H1 (cell line): ENCODE measurements around the gene RAD51B. TPM values are rescaled to one million over a fixed set of nuclear protein-coding genes. Genes with fewer than 3 reads are reported as not detected.

Experiments
- CTCF ChIA-PET: fragments of 300-600 bp; sonication (Branson Sonifier 250); formaldehyde crosslinking; loops from one replicate; lab custom pipeline; 2021; ENCODE audit not compliant: partially characterized antibody; lab: Charles Lee
- POLR2A ChIA-PET: fragments of 300-600 bp; sonication (Branson Sonifier 250); formaldehyde crosslinking; loops from one replicate; lab custom pipeline; 2021; ENCODE audit warnings: inconsistent platforms; ENCODE audit not compliant: partially characterized antibody; lab: Charles Lee
- DNase-seq, 2 experiments: peaks; one replicate each; pipeline versions ENCODE4 v3.0.0 to v3.0.0-alpha.2; 2010 to 2022; ENCODE audit warnings: low spot score in 2 of 2, low read depth in 1 of 2, mixed read lengths in 1 of 2
- FAIRE-seq: peaks from 2 replicates; lab custom pipeline; 2011; peaks lifted over from hg19 to GRCh38; lab: Jason Lieb, UNC
- H2AFZ ChIP-seq: 2 replicates; pipeline ENCODE4 v1.8.1; 2012; ENCODE audit warnings: low read length, inconsistent platforms
- H2AK5ac ChIP-seq: 2 replicates; pipeline ENCODE4 v1.6.1; 2013; ENCODE audit warnings: low read depth, low read length
- H2BK120ac ChIP-seq: replicated peaks from 2 replicates; pipeline ENCODE3; 2013; ENCODE audit warnings: low read depth, low read length, inconsistent platforms
- H2BK12ac ChIP-seq: 2 replicates; pipeline ENCODE4 v1.6.1; 2013; ENCODE audit warnings: low read depth, low read length
- H2BK15ac ChIP-seq: 2 replicates; pipeline ENCODE4 v1.6.1; 2013; ENCODE audit warnings: low read length
- H2BK20ac ChIP-seq: 2 replicates; pipeline ENCODE4 v1.6.1; 2013; ENCODE audit warnings: low read length
- H2BK5ac ChIP-seq: 2 replicates; pipeline ENCODE4 v1.6.1; 2013; ENCODE audit warnings: low read depth, low read length
- H3K14ac ChIP-seq: 2 replicates; pipeline ENCODE4 v1.6.1; 2013; ENCODE audit warnings: inconsistent platforms; ENCODE audit not compliant: insufficient read length
- H3K18ac ChIP-seq: 2 replicates; pipeline ENCODE4 v1.6.1; 2013; ENCODE audit warnings: low read length; ENCODE audit errors: extremely low read depth
- H3K23ac ChIP-seq: 2 replicates; pipeline ENCODE4 v1.6.1; 2013; ENCODE audit warnings: inconsistent platforms; ENCODE audit not compliant: insufficient read length
- H3K23me2 ChIP-seq: 2 replicates; pipeline ENCODE4 v1.6.1; 2013; ENCODE audit warnings: low read depth, low read length
- H3K27ac ChIP-seq: 2 replicates; pipeline ENCODE4 v1.6.1; 2011; ENCODE audit warnings: low read depth, low read length, inconsistent platforms
- H3K27me3 ChIP-seq, 4 experiments: replicated peaks in 1 of 4; 1 replicate in 1 of 4; 2 replicates in 3 of 4; pipeline versions ENCODE4 v1.6.1 to v1.8.1; 2011 to 2013; ENCODE audit warnings: low read length in 3 of 4, mild to moderate bottlenecking in 3 of 4, inconsistent platforms in 2 of 4, mixed read lengths in 2 of 4, moderate library complexity in 1 of 4; ENCODE audit not compliant: control insufficient read depth in 3 of 4, insufficient read depth in 3 of 4; ENCODE audit errors: extremely low read depth in 1 of 4
- H3K36me3 ChIP-seq, 4 experiments: 2 replicates each; pipeline versions ENCODE4 v1.6.1 to v1.8.1; 2011 to 2013; ENCODE audit warnings: mild to moderate bottlenecking in 4 of 4, low read length in 3 of 4, moderate library complexity in 2 of 4, control low read depth in 1 of 4, inconsistent platforms in 1 of 4; ENCODE audit not compliant: insufficient read depth in 4 of 4, control insufficient read depth in 2 of 4
- H3K4ac ChIP-seq: replicated peaks from 2 replicates; pipeline ENCODE3; 2013; ENCODE audit warnings: low read length, low read depth, mixed read lengths, inconsistent platforms; ENCODE audit not compliant: insufficient read length
- H3K4me1 ChIP-seq, 4 experiments: replicated peaks in 1 of 4; 1 replicate in 1 of 4; 2 replicates in 3 of 4; pipeline versions ENCODE4 v1.6.1 to v1.8.1; 2011 to 2013; ENCODE audit warnings: low read length in 3 of 4, inconsistent platforms in 2 of 4, mixed read lengths in 1 of 4; ENCODE audit not compliant: insufficient read depth in 4 of 4, control insufficient read depth in 3 of 4
- H3K4me2 ChIP-seq, 2 experiments: 2 replicates each; pipeline versions ENCODE4 v1.6.1 to v1.8.1; 2011 to 2013; ENCODE audit warnings: low read depth in 2 of 2, low read length in 2 of 2, control low read depth in 1 of 2, inconsistent platforms in 1 of 2, mild to moderate bottlenecking in 1 of 2; ENCODE audit not compliant: insufficient read depth in 1 of 2
- H3K4me3 ChIP-seq, 4 experiments: fragments of 200-600, 300-600 bp in 1 of 4; sonication (generic), shearing (Covaris generic), sonication (Bioruptor Twin) in 1 of 4; 2 replicates each; pipeline versions ENCODE4 v1.5.1 to v1.8.1; 2011 to 2016; ENCODE audit warnings: low read length in 4 of 4, low read depth in 3 of 4, control low read depth in 2 of 4, inconsistent platforms in 2 of 4, mild to moderate bottlenecking in 2 of 4, mixed read lengths in 1 of 4, moderate library complexity in 1 of 4; ENCODE audit not compliant: insufficient read depth in 2 of 4; ENCODE audit errors: extremely low read depth in 1 of 4
- H3K56ac ChIP-seq: replicated peaks from 2 replicates; pipeline ENCODE3; 2013; ENCODE audit warnings: low read depth, mild to moderate bottlenecking, mixed read lengths, low read length, inconsistent platforms; ENCODE audit not compliant: insufficient read length
- H3K79me1 ChIP-seq: 2 replicates; pipeline ENCODE4 v1.6.1; 2013; ENCODE audit warnings: low read depth, low read length, control low read depth
- H3K79me2 ChIP-seq, 2 experiments: 2 replicates each; pipeline versions ENCODE4 v1.6.1 to v1.8.1; 2012 to 2013; ENCODE audit warnings: low read length in 2 of 2, mild to moderate bottlenecking in 2 of 2, inconsistent platforms in 1 of 2; ENCODE audit not compliant: insufficient read depth in 2 of 2, control insufficient read depth in 1 of 2
- H3K9ac ChIP-seq, 4 experiments: replicated peaks in 1 of 4; 1 replicate in 1 of 4; 2 replicates in 3 of 4; pipeline versions ENCODE4 v1.6.1 to v1.8.1; 2011 to 2013; ENCODE audit warnings: low read depth in 3 of 4, low read length in 3 of 4, control low read depth in 2 of 4, mild to moderate bottlenecking in 2 of 4, moderate library complexity in 2 of 4, inconsistent platforms in 1 of 4; ENCODE audit errors: extremely low read depth in 1 of 4
- H3K9me3 ChIP-seq, 2 experiments: 2 replicates each; pipeline versions ENCODE4 v1.6.1 to v1.8.1; 2012 to 2013; ENCODE audit warnings: mild to moderate bottlenecking in 2 of 2, moderate library complexity in 2 of 2, control low read depth in 1 of 2, inconsistent platforms in 1 of 2, low read depth in 1 of 2, low read length in 1 of 2, mixed read lengths in 1 of 2; ENCODE audit not compliant: insufficient read depth in 2 of 2
- H4K20me1 ChIP-seq, 2 experiments: replicated peaks in 1 of 2; 2 replicates each; pipeline versions ENCODE3 to v1.8.1; 2011 to 2013; ENCODE audit warnings: inconsistent platforms in 2 of 2, low read length in 2 of 2, mild to moderate bottlenecking in 1 of 2; ENCODE audit not compliant: insufficient read depth in 2 of 2, control insufficient read depth in 1 of 2
- H4K5ac ChIP-seq: 2 replicates; pipeline ENCODE4 v1.6.1; 2013; ENCODE audit warnings: low read length, low read depth, mixed read lengths, inconsistent platforms; ENCODE audit not compliant: insufficient read length
- H4K8ac ChIP-seq: 2 replicates; pipeline ENCODE4 v1.8.0; 2013; ENCODE audit warnings: mild to moderate bottlenecking, moderate library complexity, low read length, inconsistent platforms; ENCODE audit not compliant: insufficient read depth; ENCODE audit errors: extremely low read depth
- H4K91ac ChIP-seq: replicated peaks from 2 replicates; pipeline ENCODE3; 2013; ENCODE audit warnings: low read length, mixed read lengths, inconsistent platforms; ENCODE audit not compliant: insufficient read length
- ASH2L ChIP-seq: fragments of 200-600, 300-600 bp; sonication (generic); IDR thresholded peaks from one replicate; pipeline ENCODE4 v1.7.1; 2017; ENCODE audit warnings: low read length
- CBX8 ChIP-seq: fragments of 300-800, 300-1000 bp; sonication (generic); IDR thresholded peaks from 2 replicates; pipeline ENCODE4 v1.7.1; 2016; ENCODE audit warnings: low read depth, low read length, borderline replicate concordance
- CHD1 ChIP-seq: IDR thresholded peaks from 2 replicates; pipeline ENCODE4 v1.6.1; 2012; ENCODE audit warnings: low read depth, low read length, improper control_type of control experiment
- FOSL1 ChIP-seq: IDR thresholded peaks from 2 replicates; pipeline ENCODE4 v1.6.1; 2011; ENCODE audit warnings: mild to moderate bottlenecking, low read depth, low read length, moderate library complexity; ENCODE audit not compliant: insufficient read depth
- KDM4A ChIP-seq: IDR thresholded peaks from one replicate; pipeline ENCODE4 v1.7.1; 2012; ENCODE audit warnings: low read depth, mild to moderate bottlenecking, moderate library complexity, low read length, inconsistent platforms; ENCODE audit not compliant: severe bottlenecking
- MAX ChIP-seq: IDR thresholded peaks from 2 replicates; pipeline ENCODE4 v1.6.1; 2012; ENCODE audit warnings: inconsistent platforms
- PHF8 ChIP-seq: fragments of 200-600 bp; sonication (generic); conservative IDR thresholded peaks from 2 replicates; pipeline ENCODE4 v1.7.1; 2012; ENCODE audit warnings: low read depth, mild to moderate bottlenecking, inconsistent platforms, low read length, moderate library complexity
- SP1 ChIP-seq: IDR thresholded peaks from 2 replicates; pipeline ENCODE4 v1.6.1; 2011; ENCODE audit warnings: low read depth, low read length
- SRF ChIP-seq: IDR thresholded peaks from 2 replicates; pipeline ENCODE4 v1.6.1; 2011; ENCODE audit warnings: mild to moderate bottlenecking, low read depth, low read length, moderate library complexity
- TBP ChIP-seq: IDR thresholded peaks from 2 replicates; pipeline ENCODE4 v1.6.1; 2011; ENCODE audit warnings: low read depth, low read length, improper control_type of control experiment
- WGBS, 2 experiments: shearing (Covaris generic) in 1 of 2; methylation state at CpG; one replicate each; pipeline versions ENCODE4 v1.1.6 to v1.1.7; 2013 to 2015; ENCODE audit warnings: low lambda C conversion rate in 2 of 2, mixed read lengths in 2 of 2, inconsistent platforms in 1 of 2, low coverage in 1 of 2, missing lambda C conversion rate in 1 of 2; ENCODE audit not compliant: insufficient replicate concordance in 2 of 2, insufficient coverage in 1 of 2, insufficient read length in 1 of 2; ENCODE audit errors: extremely low coverage in 1 of 2, missing lambda C conversion rate in 1 of 2; 5-methylcytosine and 5-hydroxymethylcytosine counted together
- polyA plus RNA-seq, 7 experiments: library from polyadenylated mRNA; depleted of rRNA in 3 of 7; stranded (reverse) in 5 of 7; unstranded in 2 of 7; fragments of >200 nt in 5 of 7; fragments of 200-250 nt in 2 of 7; gene quantifications; 1 replicate in 5 of 7; 2 replicates in 1 of 7; 4 replicates in 1 of 7; pipeline versions ENCODE4 v1.2.1 to v1.2.3, GENCODE V29; 2011 to 2013; ENCODE audit warnings: missing spikeins in 2 of 7, mixed read lengths in 2 of 7
- total RNA-seq: library from RNA; stranded (reverse); fragmentation: NEBNext Ultra II Directional; extraction: Animal tissue kit (Norgen Biotek cat#: 25700); gene quantifications from 2 replicates; pipeline ENCODE4 v1.2.1, GENCODE V29; 2021

The RAD51B gene
- total and polyA plus RNA-seq, 2 of the 8 experiments (the other 6 are each of a cell fraction or from before 2014, with no cell fraction given), result 3.9 to 14.9 TPM

GRCh38 chr14:67965696-67966095 is 146.1 kb downstream of the RAD51B start:
- 89% methylated on average over 3 of the region's 3 CpGs; no CpG with 5 or more reads in 1 of the 2 experiments for WGBS, 2 experiments

More at GRCh38 chr14:67965696-67966095, 146.1 kb downstream of the RAD51B start:
- peaks cover 0 to 13% (median 2%) of the 10 kb centered on the region in 4 experiments; a peak in 1 of 8 replicates for H3K36me3 ChIP-seq
- peaks cover 0 to 4% (median 0%) of the 10 kb centered on the region in 4 experiments; a peak in 1 of 7 replicates for H3K4me1 ChIP-seq
- no peak overlapping the region for H3K4me2 ChIP-seq
- H2BK5ac ChIP-seq, result no peak overlapping the region
- no peaks in the 10 kb centered on the region for H3K23me2 ChIP-seq
- ChIA-PET POLR2A (no interaction called here), CTCF (interaction anchor here (0.8 to 1.5 kb wide), 4 partner anchors 28 to 282 kb away, joined by 3 to 4 read pairs (median 3); no protein-coding TSS in a partner anchor)
- no peaks in the 10 kb centered on the region for H3K27me3 ChIP-seq
- no peak overlapping the region for H2BK15ac ChIP-seq
- no peak overlapping the region for H2BK12ac ChIP-seq
- no peak overlapping the region for H2AK5ac ChIP-seq
- no peak overlapping the region for H3K14ac ChIP-seq
- H3K9ac ChIP-seq, result no peak overlapping the region
- TF ChIP-seq ASH2L, result no peak
- no peak for TF ChIP-seq CHD1
- TF ChIP-seq CBX8, result no peak
- no peak for TF ChIP-seq SRF
- TF ChIP-seq PHF8, result no peak
- no peak for TF ChIP-seq FOSL1
- TF ChIP-seq MAX, result no peak
- no peak for TF ChIP-seq SP1
- no peak for TF ChIP-seq TBP
- TF ChIP-seq KDM4A, result no peak
- no peak overlapping the region for H2BK120ac ChIP-seq
- H4K5ac ChIP-seq, result no peak overlapping the region
- H3K9me3 ChIP-seq, result peaks cover 11 to 22% of the 10 kb centered on the region in 2 experiments; a peak in 2 of 4 replicates
- no peaks in the 10 kb centered on the region for H3K79me2 ChIP-seq
- FAIRE-seq, result no peak
- no peak overlapping the region for H2AFZ ChIP-seq
- no peak overlapping the region for H3K4ac ChIP-seq
- DNase-seq, result no peak
- no peak overlapping the region for H3K4me3 ChIP-seq
- no peak overlapping the region for H4K8ac ChIP-seq
- H3K23ac ChIP-seq, result no peak overlapping the region
- no peak overlapping the region for H3K56ac ChIP-seq
- no peak overlapping the region for H4K91ac ChIP-seq
- no peaks in the 10 kb centered on the region for H4K20me1 ChIP-seq
- no peak overlapping the region for H3K27ac ChIP-seq
- no peak overlapping the region for H2BK20ac ChIP-seq
- H3K18ac ChIP-seq, result no peak overlapping the region
- H3K79me1 ChIP-seq, result no peaks in the 10 kb centered on the region
